GM12878 (cell line): ENCODE results near the gene AFF2. TPM values are rescaled to one million over a fixed set of nuclear protein-coding genes. Genes with fewer than 3 reads are reported as not detected.

ENCODE experiments used
- ATF7 ChIP-seq: fragments of 450-650 bp; IDR thresholded peaks from 2 replicates; pipeline ENCODE4 v1.6.1; 2016; ENCODE audit warnings: low read depth, mild to moderate bottlenecking
- BCL11A ChIP-seq: IDR thresholded peaks from 2 replicates; pipeline ENCODE4 v1.6.1; 2011; ENCODE audit warnings: low read depth, low read length
- BCLAF1 ChIP-seq: fragments of 450-650 bp; IDR thresholded peaks from 2 replicates; pipeline ENCODE4 v1.6.1; 2017; ENCODE audit warnings: antibody characterized with exemption, mild to moderate bottlenecking, moderate library complexity
- BMI1 ChIP-seq: fragments of 450-650 bp; IDR thresholded peaks from 2 replicates; pipeline ENCODE4 v1.6.1; 2016; ENCODE audit warnings: mild to moderate bottlenecking, moderate library complexity, borderline replicate concordance
- BRCA1 ChIP-seq: IDR thresholded peaks from 2 replicates; pipeline ENCODE4 v1.6.1; 2011; ENCODE audit warnings: low read depth, low read length, improper control_type of control experiment
- CHD1 ChIP-seq: IDR thresholded peaks from 2 replicates; pipeline ENCODE4 v1.6.1; 2012; ENCODE audit warnings: low read depth, low read length, improper control_type of control experiment
- ELK1 ChIP-seq: IDR thresholded peaks from 2 replicates; pipeline ENCODE4 v1.6.1; 2012; ENCODE audit warnings: low read depth, low read length, improper control_type of control experiment
- EP300 ChIP-seq, 2 experiments: fragments of 150-350 bp in 1 of 2; IDR thresholded peaks; 2 replicates each; pipeline ENCODE4 v1.6.1; 2011 to 2012; ENCODE audit warnings: low read depth in 2 of 2, low read length in 2 of 2, borderline replicate concordance in 1 of 2, improper control_type of control experiment in 1 of 2, inconsistent platforms in 1 of 2; ENCODE audit not compliant: control insufficient read depth in 1 of 2
- FOXK2 ChIP-seq: fragments of 450-650 bp; IDR thresholded peaks from 2 replicates; pipeline ENCODE4 v1.6.1; 2017; ENCODE audit warnings: mild to moderate bottlenecking, moderate library complexity
- IKZF2 ChIP-seq, 2 experiments: fragments of 450-650 bp; IDR thresholded peaks; 2 replicates each; pipeline ENCODE4 v1.6.1; 2017; ENCODE audit warnings: mild to moderate bottlenecking in 2 of 2, moderate library complexity in 2 of 2
- IRF3 ChIP-seq: fragments of 450-650 bp; IDR thresholded peaks from 2 replicates; pipeline ENCODE4 v1.6.1; 2014; ENCODE audit warnings: mild to moderate bottlenecking
- MTA3 ChIP-seq: IDR thresholded peaks from 2 replicates; pipeline ENCODE4 v1.6.1; 2012; ENCODE audit warnings: low read length, inconsistent platforms, borderline replicate concordance
- PBX3 ChIP-seq: IDR thresholded peaks from 2 replicates; pipeline ENCODE4 v1.6.1; 2011; ENCODE audit warnings: mild to moderate bottlenecking, low read depth, low read length, moderate library complexity; ENCODE audit not compliant: insufficient replicate concordance
- POLR2A ChIP-seq: IDR thresholded peaks from 2 replicates; pipeline ENCODE4 v1.6.1; 2011; ENCODE audit warnings: low read depth, mild to moderate bottlenecking, low read length
- SPI1 ChIP-seq: IDR thresholded peaks from 2 replicates; pipeline ENCODE4 v1.6.1; 2011; ENCODE audit warnings: low read depth, mild to moderate bottlenecking, low read length, moderate library complexity, borderline replicate concordance; ENCODE audit not compliant: insufficient read depth
- SREBF2 ChIP-seq: IDR thresholded peaks from 2 replicates; pipeline ENCODE4 v1.6.1; 2012; ENCODE audit warnings: mild to moderate bottlenecking, low read length
- TAF1 ChIP-seq: IDR thresholded peaks from 2 replicates; pipeline ENCODE4 v1.6.1; 2011; ENCODE audit warnings: mild to moderate bottlenecking, low read depth, low read length, borderline replicate concordance
- TCF3 ChIP-seq: IDR thresholded peaks from 2 replicates; pipeline ENCODE4 v1.6.1; 2012; ENCODE audit warnings: low read depth, mild to moderate bottlenecking, low read length, borderline replicate concordance; ENCODE audit not compliant: insufficient read depth
- YY1 ChIP-seq: IDR thresholded peaks from 2 replicates; pipeline ENCODE4 v1.6.1; 2011; ENCODE audit warnings: low read depth, mild to moderate bottlenecking, low read length
- ZNF687 ChIP-seq: fragments of 450-650 bp; IDR thresholded peaks from 2 replicates; pipeline ENCODE4 v1.6.1; 2017; ENCODE audit warnings: mild to moderate bottlenecking, moderate library complexity
- polyA plus RNA-seq, 11 experiments: library from polyadenylated mRNA; depleted of rRNA in 4 of 11; unstranded in 6 of 11; stranded (reverse) in 5 of 11; fragments of >200 nt; fragmentation: Nextera tagmentation in 4 of 11; fragmentation: Illumina TruSeq in 1 of 11; extraction: Ambion mirVana in 4 of 11; extraction: Trizol in 1 of 11; gene quantifications; 1 replicate in 1 of 11; 2 replicates in 10 of 11; pipeline versions ENCODE4 v1.2.1 to v1.2.3, GENCODE V29; 2011 to 2016; ENCODE audit warnings: inconsistent platforms in 2 of 11, missing spikeins in 2 of 11, low read depth in 1 of 11
- total RNA-seq, 4 experiments: library from RNA; depleted of rRNA in 3 of 4; stranded (reverse); fragments of >200 nt in 3 of 4; fragmentation: Illumina TruSeq in 1 of 4; extraction: Trizol in 1 of 4; gene quantifications; 2 replicates each; pipeline versions ENCODE4 v1.2.1 to v1.2.3, GENCODE V29; 2013 to 2021

Gene AFF2
- total and polyA plus RNA-seq, 10 of the 15 experiments (the other 5 are each of a cell fraction or from before 2014, with no cell fraction given) = under 0.01 to 0.03 TPM; not detected in 8

GRCh38 chrX:148914783-148915182 lies 414.4 kb downstream of the AFF2 start (continued):
- TF ChIP-seq BCLAF1 (no peak), EP300 (IDR thresholded peaks at IDR 0.05; ENCODE audit: borderline replicate concordance in 1 of 2, control insufficient read depth in 1 of 2, low read depth in 2 of 2, low read length in 2 of 2) (peak in 1 of 2 experiments; percentile 21; a peak in 2 of 4 replicates), BMI1 (no peak), SREBF2 (no peak), YY1 (no peak), MTA3 (peak; percentile 75; the same call in 1 of the 2 replicates), ELK1 (no peak), TAF1 (no peak), POLR2A (no peak), SPI1 (no peak), IKZF2 (IDR thresholded peaks at IDR 0.05) (0 out of 4 replicates have a peak, but pooled peaks of 1 of the 2 experiments have one; percentile 34), TCF3 (no peak), ATF7 (peak; percentile 51; the same call in 1 of the 2 replicates), CHD1 (no peak), PBX3 (no peak), IRF3 (no peak), BCL11A (peak; percentile 62; the same call in 1 of the 2 replicates), BRCA1 (no peak), FOXK2 (no peak), ZNF687 (no peak)
